PC-9 (cell line): ENCODE results near the gene OR11H7. TPM values are rescaled to one million over a fixed set of nuclear protein-coding genes. Genes with fewer than 3 reads are reported as not detected.
"Not testable (repeated sequence)": the region's sequence is repeated elsewhere in the genome, so short reads cannot be mapped to it uniquely, and the experiment has no call there.

ENCODE experiments used
- BruUV-seq: library from RNA; stranded (reverse); fragments of 400-500 nt; replicated peaks from 2 replicates; lab custom pipeline; 2021; lab: Mats Ljungman, UMichigan
- CTCF ChIA-PET: fragments of 300-600 bp; sonication (Branson Sonifier 250); formaldehyde crosslinking; loops from one replicate; lab custom pipeline; 2022; ENCODE audit warnings: antibody characterized with exemption; lab: Charles Lee
- POLR2A ChIA-PET: fragments of 300-600 bp; sonication (Branson Sonifier 250); formaldehyde crosslinking; loops from one replicate; lab custom pipeline; 2022; ENCODE audit warnings: antibody characterized with exemption; ENCODE audit not compliant: unreplicated experiment; lab: Charles Lee
- DNase-seq, 2 experiments: peaks; one replicate each; pipeline versions ENCODE4 v3.0.0 to v3.0.0-alpha.2; 2015 to 2022; ENCODE audit warnings: mixed read lengths in 1 of 2
- H2AFZ ChIP-seq: fragments of 200-600 bp; sonication (generic); 2 replicates; pipeline ENCODE4 v1.8.1; 2017; ENCODE audit warnings: antibody characterized with exemption
- H3F3A ChIP-seq: fragments of 200-600 bp; sonication (generic); 2 replicates; pipeline ENCODE4 v1.8.1; 2017; ENCODE audit warnings: antibody characterized with exemption, mild to moderate bottlenecking, low read depth; ENCODE audit not compliant: insufficient read depth
- H3K27ac ChIP-seq: fragments of 200-600 bp; sonication (generic); 2 replicates; pipeline ENCODE4 v1.6.1; 2016; ENCODE audit warnings: mixed run types
- H3K27me3 ChIP-seq: fragments of 200-600 bp; sonication (generic); 2 replicates; pipeline ENCODE4 v1.6.1; 2016; ENCODE audit warnings: low read depth, mixed run types; ENCODE audit not compliant: insufficient read depth
- H3K36me3 ChIP-seq: fragments of 200-600 bp; sonication (generic); 2 replicates; pipeline ENCODE4 v1.6.1; 2016; ENCODE audit warnings: low read depth, mixed run types
- H3K4me1 ChIP-seq: fragments of 200-600 bp; sonication (generic); replicated peaks from 2 replicates; pipeline ENCODE4 v1.6.1; 2016; ENCODE audit warnings: mixed run types; ENCODE audit not compliant: insufficient read depth
- H3K4me2 ChIP-seq: fragments of 200-600 bp; sonication (generic); 2 replicates; pipeline ENCODE4 v1.6.1; 2017; ENCODE audit warnings: mixed run types
- H3K4me3 ChIP-seq: fragments of 200-600 bp; sonication (generic); 2 replicates; pipeline ENCODE4 v1.6.1; 2016; ENCODE audit warnings: mixed run types
- H3K79me2 ChIP-seq: fragments of 200-600 bp; sonication (generic); 2 replicates; pipeline ENCODE4 v1.6.1; 2017; ENCODE audit warnings: low read depth, mixed run types
- H3K9me2 ChIP-seq: fragments of 200-600 bp; sonication (generic); 2 replicates; pipeline ENCODE4 v1.8.1; 2017; ENCODE audit warnings: mild to moderate bottlenecking; ENCODE audit not compliant: insufficient read depth
- H3K9me3 ChIP-seq: fragments of 200-600 bp; sonication (generic); 2 replicates; pipeline ENCODE4 v1.8.1; 2016; ENCODE audit warnings: low read depth; ENCODE audit not compliant: insufficient read depth
- H4K20me1 ChIP-seq: fragments of 200-600 bp; sonication (generic); 2 replicates; pipeline ENCODE4 v1.8.1; 2017; ENCODE audit not compliant: insufficient read depth
- EZH2 ChIP-seq: fragments of 200-600 bp; sonication (generic); IDR thresholded peaks from 2 replicates; pipeline ENCODE4 v1.8.0; 2017; ENCODE audit warnings: antibody characterized with exemption, low read depth
- intact Hi-C: fragments of 100-400 bp; cut with micrococcal nuclease; formaldehyde crosslinking; loops from one replicate; pipeline ENCODE4 v1.10.0; 2022; ENCODE audit not compliant: unreplicated experiment
- total RNA-seq: library from RNA; stranded (reverse); gene quantifications from 2 replicates; pipeline ENCODE4 v1.2.3, GENCODE V29; 2021
- TF ChIP-seq, protein P1 (sequence below): fragments of 200-600 bp; sonication (generic); conservative IDR thresholded peaks from 2 replicates; pipeline ENCODE4 v1.6.1; 2017; ENCODE audit warnings: mixed run types, antibody characterized with exemption, mild to moderate bottlenecking, moderate library complexity

OR11H7 gene
- total RNA-seq, 1 experiment from 2014 or later: not detected

GRCh38 chr14:20223410-20223809 lies 5.4 kb upstream of the OR11H7 start, which contains the start of gene OR11H6:
OR11H6 (plus strand) TSS chr14:20223710; CDS start chr14:20223710, 0 bp downstream.
- POLR2A ChIA-PET: no interaction called here
- H3K4me3 ChIP-seq: no peak within 1 kb of the TSS
- H2AFZ ChIP-seq: no peak within 1 kb of the TSS
- intact Hi-C loops: no loop called here
- H4K20me1 ChIP-seq: no peaks in the 10 kb centered on the region
- H3K9me2 ChIP-seq: no peaks in the 10 kb centered on the region
- no peak within 1 kb of the TSS for H3K27ac ChIP-seq
- H3K27me3 ChIP-seq: no peaks in the 10 kb centered on the region
- CTCF ChIA-PET: no interaction called here
- TF ChIP-seq, protein P1, sequence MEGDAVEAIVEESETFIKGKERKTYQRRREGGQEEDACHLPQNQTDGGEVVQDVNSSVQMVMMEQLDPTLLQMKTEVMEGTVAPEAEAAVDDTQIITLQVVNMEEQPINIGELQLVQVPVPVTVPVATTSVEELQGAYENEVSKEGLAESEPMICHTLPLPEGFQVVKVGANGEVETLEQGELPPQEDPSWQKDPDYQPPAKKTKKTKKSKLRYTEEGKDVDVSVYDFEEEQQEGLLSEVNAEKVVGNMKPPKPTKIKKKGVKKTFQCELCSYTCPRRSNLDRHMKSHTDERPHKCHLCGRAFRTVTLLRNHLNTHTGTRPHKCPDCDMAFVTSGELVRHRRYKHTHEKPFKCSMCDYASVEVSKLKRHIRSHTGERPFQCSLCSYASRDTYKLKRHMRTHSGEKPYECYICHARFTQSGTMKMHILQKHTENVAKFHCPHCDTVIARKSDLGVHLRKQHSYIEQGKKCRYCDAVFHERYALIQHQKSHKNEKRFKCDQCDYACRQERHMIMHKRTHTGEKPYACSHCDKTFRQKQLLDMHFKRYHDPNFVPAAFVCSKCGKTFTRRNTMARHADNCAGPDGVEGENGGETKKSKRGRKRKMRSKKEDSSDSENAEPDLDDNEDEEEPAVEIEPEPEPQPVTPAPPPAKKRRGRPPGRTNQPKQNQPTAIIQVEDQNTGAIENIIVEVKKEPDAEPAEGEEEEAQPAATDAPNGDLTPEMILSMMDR: no peak
- no peak for TF ChIP-seq EZH2
- no peaks in the 10 kb centered on the region for H3F3A ChIP-seq
- H3K79me2 ChIP-seq: no peaks in the 10 kb centered on the region
- no peak within 1 kb of the TSS for H3K4me2 ChIP-seq
- no peaks in the 10 kb centered on the region for H3K4me1 ChIP-seq
- H3K36me3 ChIP-seq: no peaks in the 10 kb centered on the region
- no peaks in the 10 kb centered on the region for H3K9me3 ChIP-seq
- BruUV-seq: no TSS peak
- DNase-seq: no peak

DNA sequence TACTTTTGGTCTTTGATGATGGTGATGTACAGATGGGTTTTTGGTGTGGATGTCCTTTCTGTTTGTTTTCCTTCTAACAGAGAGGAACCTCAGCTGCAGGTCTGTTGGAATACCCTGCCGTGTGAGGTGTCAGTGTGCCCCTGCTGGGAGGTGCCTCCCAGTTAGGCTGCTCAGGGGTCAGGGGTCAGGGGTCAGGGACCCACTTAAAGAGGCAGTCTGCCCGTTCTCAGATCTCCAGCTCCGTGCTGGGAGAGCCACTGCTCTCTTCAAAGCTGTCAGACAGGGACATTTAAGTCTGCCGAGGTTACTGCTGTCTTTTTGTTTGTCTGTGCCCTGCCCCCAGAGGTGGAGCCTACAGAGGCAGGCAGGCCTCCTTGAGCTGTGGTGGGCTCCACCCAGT lies 6.6 kb downstream of the OR11H7 start:
- H3K79me2 ChIP-seq, CTCF ChIA-PET, H3F3A ChIP-seq, H4K20me1 ChIP-seq, POLR2A ChIA-PET, H3K9me2 ChIP-seq, BruUV-seq, H3K27ac ChIP-seq, H3K27me3 ChIP-seq, H2AFZ ChIP-seq, intact Hi-C loops, H3K4me3 ChIP-seq, H3K4me2 ChIP-seq, H3K36me3 ChIP-seq, H3K4me1 ChIP-seq, DNase-seq, H3K9me3 ChIP-seq: not testable (repeated sequence)

DNA sequence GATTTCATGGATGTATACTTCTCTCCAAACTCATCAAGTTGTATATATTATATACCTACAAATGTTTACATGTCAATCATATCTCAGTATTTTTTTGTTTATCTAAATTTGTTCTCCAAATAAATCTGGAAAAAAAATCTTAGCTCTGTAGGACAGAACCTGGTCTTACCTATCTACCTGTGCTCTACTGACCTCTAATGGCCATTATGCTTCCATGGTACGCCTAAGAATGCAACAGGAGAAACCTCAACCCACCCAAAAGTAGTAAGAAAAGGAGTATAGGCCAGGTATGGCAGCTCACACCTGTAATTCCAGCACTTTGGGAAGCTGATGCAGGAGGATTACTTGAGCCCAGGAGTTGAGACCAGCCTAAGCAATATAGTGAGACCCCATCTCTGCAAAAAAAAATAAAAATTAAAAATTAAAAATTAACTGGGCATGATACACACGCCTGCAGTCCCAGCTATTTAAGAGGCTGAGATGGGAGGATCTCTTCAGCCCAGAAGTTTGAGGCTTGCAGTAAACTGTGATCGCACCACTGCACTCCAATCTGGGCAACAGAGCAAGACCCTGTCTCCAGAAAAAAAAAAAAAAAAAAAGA lies 19.0 kb downstream of the OR11H7 start:
- Histone ChIP-seq H3K4me1 (no peaks in the 10 kb centered on the region), H3K79me2 (no peaks in the 10 kb centered on the region), H3K9me2 (no peaks in the 10 kb centered on the region), H3K9me3 (no peaks in the 10 kb centered on the region), H3K27me3 (no peaks in the 10 kb centered on the region), H3F3A (no peaks in the 10 kb centered on the region), H4K20me1 (no peaks in the 10 kb centered on the region), H3K4me2 (no peak overlapping the region), H2AFZ (no peak overlapping the region), H3K4me3 (no peak overlapping the region), H3K36me3 (no peaks in the 10 kb centered on the region), H3K27ac (no peak overlapping the region)
- ChIA-PET POLR2A (no interaction called here), CTCF (no interaction called here)
- TF ChIP-seq, protein P1: peak; percentile 56
- no peak for TF ChIP-seq EZH2
- DNase-seq: peak in 1 of 2 experiments; percentile 35
- BruUV-seq: no TSS peak
- intact Hi-C loops: no loop called here
